HG03439 (cell line): Measurements from ENCODE around the gene PHF12.
"Not testable (repeated sequence)": the region's sequence is repeated elsewhere in the genome, so short reads cannot be mapped to it uniquely, and the experiment has no call there.

Experiments
- ATAC-seq: cut with Tn5 transposase; IDR thresholded peaks from one replicate; pipeline ENCODE4 v1.9.1; 2021; ENCODE audit warnings: mild to moderate bottlenecking, moderate library complexity; ENCODE audit not compliant: unreplicated experiment

PHF12 gene

GRCh38 chr17:28937044-28937729, 14.1 kb downstream of the PHF12 start:
- no peak for ATAC-seq

DNA sequence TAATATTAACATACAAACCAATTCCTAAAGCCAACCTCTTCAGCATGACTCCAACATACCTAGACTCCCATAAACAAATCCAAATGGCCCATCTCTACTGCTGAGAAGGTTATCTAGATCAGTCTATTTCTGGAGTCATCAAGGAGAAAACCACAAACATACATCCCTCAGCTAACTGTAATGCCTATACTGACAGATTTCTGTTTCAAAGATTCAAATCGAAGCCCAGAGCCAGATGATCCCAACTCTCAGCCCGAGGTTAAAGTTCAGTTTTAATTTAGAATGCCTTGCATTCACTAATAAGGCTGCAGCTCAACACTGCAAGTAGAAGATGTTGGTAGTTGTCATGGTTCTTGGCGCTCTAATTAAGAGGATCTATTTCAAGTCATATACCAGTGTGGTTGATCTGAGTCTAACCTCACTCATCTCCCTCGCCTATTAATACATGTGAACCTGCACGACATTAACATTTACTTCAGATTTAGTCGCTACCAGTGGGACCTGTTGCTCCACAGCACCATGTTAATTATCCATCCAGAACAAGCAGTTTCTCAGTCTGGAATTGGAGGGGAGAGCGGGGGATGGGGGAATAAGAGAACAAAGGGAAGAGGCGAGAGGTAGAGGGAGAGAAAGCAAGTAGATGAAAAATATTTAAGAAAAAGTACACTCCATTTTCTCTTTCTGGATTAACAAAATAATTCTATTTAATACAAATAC, 15.4 kb downstream of the PHF12 start:
- ATAC-seq = no peak

- ATAC-seq = not testable (repeated sequence)
Observed at GRCh38 chr17:28934508-28934907, 16.8 kb downstream of the PHF12 start.

- no peak for ATAC-seq
Observed at GRCh38 chr17:28929787-28930186, 21.5 kb downstream of the PHF12 start.

DNA sequence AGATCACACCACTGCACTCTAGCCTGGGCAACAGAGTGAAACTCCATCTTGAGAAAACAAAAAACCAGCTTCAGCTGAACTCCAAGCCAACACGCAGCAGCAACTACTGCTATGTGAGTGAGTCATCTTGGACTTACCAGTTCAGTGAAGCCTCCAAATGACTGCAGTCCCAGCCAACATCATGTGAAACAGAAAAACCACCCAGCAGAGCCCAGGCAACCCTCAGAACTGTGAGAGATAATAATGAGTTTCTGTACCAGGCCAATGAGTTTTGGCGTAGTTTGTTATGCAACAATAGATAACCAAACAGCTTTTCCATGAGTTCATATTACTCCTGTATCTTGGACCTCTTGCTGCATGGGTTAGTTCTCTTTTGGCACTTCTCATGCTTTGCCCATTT, 23.3 kb downstream of the PHF12 start:
- no peak for ATAC-seq

DNA sequence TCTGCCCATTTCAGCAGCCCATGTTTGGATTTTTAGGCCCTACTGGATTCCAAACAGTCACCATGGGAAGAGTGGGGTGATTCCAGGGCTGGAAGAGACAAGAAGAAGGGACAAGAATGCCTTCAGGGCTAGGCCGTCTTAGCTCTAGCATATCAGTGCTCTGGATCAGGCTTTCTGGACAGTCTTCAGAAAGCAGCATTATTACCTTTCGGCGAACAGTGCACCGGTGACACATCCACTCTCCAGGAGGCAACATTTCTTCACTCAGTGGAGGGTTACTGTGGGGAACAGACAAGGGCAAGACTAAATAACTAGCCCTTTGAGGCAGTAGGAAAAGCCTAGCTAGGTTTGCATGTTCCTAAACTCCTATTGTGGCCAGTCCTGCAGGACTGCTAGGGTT, 24.5 kb downstream of the PHF12 start:
- no peak for ATAC-seq

- ATAC-seq = no peak
Observed at GRCh38 chr17:28926366-28926765, 25.0 kb downstream of the PHF12 start.

GRCh38 chr17:28925912-28926365, 25.4 kb downstream of the PHF12 start:
- ATAC-seq = no peak

GRCh38 chr17:28920201-28920600, 31.1 kb downstream of the PHF12 start:
- ATAC-seq = no peak

DNA sequence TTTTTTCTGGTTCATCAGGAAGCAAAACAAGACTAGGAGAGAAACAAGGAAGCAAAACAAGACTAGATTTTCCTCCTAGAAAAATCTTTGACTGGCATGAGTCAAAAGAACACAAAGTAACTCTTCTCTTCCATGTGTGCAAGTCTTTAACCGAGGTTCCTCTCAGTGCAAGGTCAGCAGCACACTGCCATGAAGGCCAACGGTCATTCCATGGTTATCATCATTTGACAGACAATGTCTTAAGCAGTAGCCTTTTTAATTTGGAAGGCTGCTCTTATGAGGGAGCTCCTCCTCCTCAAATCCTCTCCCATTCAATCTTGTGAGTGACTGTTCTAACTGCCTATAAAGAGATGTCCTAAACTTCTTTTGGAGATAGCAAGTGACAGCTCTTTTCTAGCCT, 33.0 kb downstream of the PHF12 start:
- no peak for ATAC-seq

- no peak for ATAC-seq
Observed at GRCh38 chr17:28917465-28917864, 33.9 kb downstream of the PHF12 start.

GRCh38 chr17:28917029-28917428, 34.3 kb downstream of the PHF12 start:
- ATAC-seq = no peak

DNA sequence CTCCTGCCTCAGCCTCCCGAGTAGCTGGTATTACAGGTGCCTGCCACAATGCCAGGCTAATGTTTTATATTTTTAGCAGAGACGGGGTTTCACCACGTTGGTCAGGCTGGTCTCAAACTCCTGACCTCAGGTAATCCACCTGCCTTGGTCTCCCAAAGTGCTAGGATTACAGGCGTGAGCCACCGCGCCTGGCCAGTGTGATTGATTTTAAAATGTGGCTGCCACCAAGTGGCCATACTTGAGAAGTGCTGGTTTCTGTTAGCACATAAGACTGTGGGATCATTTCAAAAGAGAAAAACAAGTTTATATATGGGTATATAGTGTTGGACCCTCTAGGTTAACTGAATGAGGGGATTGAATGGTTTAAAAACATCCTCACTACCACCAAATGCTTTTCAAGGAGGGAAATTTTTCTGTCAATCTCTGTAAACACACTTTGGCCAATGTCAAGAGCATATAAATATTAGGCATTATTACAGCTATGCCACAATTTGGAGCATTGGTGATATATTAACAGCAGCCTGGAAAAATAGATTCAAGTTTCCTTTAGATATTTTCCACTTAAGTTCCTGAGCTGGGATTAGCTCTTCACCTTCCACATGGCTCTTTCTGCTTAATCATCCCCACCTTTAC, 34.9 kb downstream of the PHF12 start:
- no peak for ATAC-seq

- no peak for ATAC-seq
Observed at GRCh38 chr17:28912938-28913333, 38.4 kb downstream of the PHF12 start.

GRCh38 chr17:28912281-28912937, 38.9 kb downstream of the PHF12 start:
- no peak for ATAC-seq

DNA sequence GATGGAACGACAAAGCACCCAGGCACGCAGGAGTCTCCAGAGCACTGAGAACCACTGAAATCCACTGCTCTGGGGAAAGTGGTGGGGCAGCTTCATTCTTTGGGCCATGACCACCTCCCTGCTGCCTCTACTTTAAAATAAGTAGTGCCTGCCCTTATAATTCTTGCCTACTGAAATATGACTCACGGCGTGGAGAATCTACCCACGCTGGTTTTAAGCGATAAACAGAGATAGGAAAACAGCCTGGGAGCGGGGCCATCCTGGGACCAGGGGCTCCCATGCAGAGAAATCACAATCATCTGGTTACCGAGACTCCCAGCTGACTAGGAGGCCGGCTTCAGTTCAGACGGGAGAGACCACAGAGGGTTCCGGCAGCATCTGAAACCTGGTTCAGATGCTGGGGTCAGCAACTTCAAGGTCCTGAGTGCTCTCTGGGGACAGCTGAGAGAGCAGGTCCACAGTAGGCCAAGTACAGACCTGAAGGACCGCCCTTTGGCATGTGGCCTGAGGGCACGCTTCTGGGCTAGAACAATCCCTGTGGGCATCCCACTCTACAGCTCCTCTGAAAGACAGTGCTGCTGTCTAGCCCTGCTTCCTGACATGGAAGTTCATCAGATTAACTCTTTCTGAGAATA, 39.8 kb downstream of the PHF12 start:
- ATAC-seq = no peak

DNA sequence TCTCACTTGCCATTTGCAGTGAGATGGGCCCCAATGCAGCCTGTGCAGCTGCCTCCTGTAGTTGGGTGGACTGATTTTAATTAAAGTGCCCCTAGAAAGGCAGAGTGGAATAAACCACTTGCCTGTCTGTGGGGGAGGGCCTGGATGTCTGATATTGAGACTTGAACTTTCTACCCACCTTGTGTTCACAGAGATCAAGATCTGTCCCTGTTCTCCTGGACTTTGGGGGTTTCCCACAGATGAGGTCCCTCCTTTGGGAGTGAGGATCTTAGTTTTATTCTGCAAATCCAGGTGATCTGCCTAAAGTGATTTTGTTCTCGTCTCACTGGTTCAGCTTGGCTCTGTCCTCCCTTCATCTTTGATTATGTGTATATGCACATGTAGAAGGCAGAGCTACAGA, 40.8 kb downstream of the PHF12 start:
- ATAC-seq = no peak

DNA sequence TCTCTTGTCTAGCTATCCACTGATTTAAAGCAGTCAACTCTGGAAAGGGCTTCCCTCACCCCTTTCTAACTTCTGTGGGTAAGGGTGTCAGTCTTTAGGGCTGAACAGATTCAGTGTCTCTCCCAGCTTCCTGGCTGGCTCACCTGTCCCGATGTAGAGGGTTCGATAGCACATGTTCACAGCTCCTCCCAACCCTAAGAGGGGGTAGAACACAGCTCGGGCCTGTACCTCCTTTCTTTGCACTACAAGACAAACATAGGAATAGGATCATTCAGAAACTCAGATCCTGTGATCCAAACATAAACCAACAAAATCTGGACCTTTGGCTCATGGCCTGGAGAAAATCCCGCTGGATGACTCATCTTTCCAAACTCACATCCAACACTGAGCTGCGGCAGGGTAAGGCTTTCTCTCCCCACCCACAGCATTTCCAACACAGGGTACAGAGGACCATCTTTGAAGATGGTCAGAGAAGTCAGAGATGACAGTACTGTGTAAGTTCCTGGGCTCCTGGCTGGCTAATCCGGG, 42.6 kb downstream of the PHF12 start:
- ATAC-seq = no peak

DNA sequence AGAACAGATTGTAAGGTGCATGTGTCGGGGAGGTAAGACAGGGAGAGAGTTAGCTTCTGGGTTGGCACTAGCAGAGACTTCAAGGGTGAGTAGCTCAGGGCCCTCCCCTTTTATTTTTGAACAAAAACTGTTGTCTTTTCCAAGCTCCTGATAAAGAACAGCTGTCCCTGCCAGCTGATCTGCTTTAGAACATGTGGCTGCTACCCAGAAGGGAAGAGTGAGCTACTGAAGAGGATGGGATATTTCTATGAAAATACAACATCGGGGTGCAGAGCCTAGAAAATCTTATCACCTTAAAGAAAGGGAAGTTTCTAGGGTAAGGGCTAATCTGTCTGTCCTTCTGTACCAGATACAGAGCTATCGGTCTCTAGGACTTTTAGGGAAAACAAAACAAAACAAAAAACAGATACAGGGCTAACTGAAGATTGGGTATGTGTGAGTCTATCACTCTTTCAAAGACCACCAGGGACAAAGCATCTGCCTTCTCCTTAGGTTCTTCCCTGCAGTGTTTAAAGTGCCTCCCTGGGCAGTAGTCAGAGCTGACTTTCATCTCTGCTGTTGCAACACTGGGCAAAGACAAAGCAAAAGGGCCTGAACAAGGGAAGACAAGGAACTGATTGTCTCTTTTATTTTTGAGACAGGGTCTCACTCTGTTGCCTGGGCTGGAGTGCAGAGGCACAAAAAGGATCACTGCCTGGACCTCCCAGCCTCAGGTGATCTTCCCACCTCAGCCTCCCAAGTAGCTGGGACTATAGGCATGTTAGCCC, 43.4 kb downstream of the PHF12 start:
- no peak for ATAC-seq
